Activated T-helper 17 cell treated with anti-CD3 and anti-CD28 coated beads, Interleukin-2, amount 50 U/mL, for 72 hours (primary cell): ENCODE results near the gene RHOD. TPM values are rescaled to one million over a fixed set of nuclear protein-coding genes. Genes with fewer than 3 reads are reported as not detected.

Experiments used
- ATAC-seq: fragments of 150-1000 bp; cut with Tn5 transposase; replicated peaks from 2 replicates; pipeline ENCODE4 v1.10.0; 2021; ENCODE audit warnings: mild to moderate bottlenecking, moderate library complexity
- H3K27ac Mint-ChIP-seq: one replicate; pipeline ENCODE4 v1.8.0; 2022; ENCODE audit warnings: mixed read lengths
- H3K27me3 Mint-ChIP-seq: one replicate; pipeline ENCODE4 v1.8.0; 2022; ENCODE audit warnings: mixed read lengths
- H3K36me3 Mint-ChIP-seq: one replicate; pipeline ENCODE4 v1.8.0; 2022; ENCODE audit warnings: low read depth, mild to moderate bottlenecking, mixed read lengths
- H3K4me1 Mint-ChIP-seq: one replicate; pipeline ENCODE4 v1.8.0; 2022; ENCODE audit warnings: mixed read lengths
- H3K4me3 Mint-ChIP-seq: one replicate; pipeline ENCODE4 v1.8.0; 2022; ENCODE audit warnings: mild to moderate bottlenecking, mixed read lengths
- H3K9me3 Mint-ChIP-seq: one replicate; pipeline ENCODE4 v1.8.0; 2022; ENCODE audit warnings: mixed read lengths
- total RNA-seq, 2 donors: library from RNA; stranded (reverse); gene quantifications; one replicate each; pipeline ENCODE4 v1.2.3, GENCODE V29; 2022

Gene RHOD
- total RNA-seq, 2 donors from 2014 or later = 0.22 to 1.2 TPM

DNA sequence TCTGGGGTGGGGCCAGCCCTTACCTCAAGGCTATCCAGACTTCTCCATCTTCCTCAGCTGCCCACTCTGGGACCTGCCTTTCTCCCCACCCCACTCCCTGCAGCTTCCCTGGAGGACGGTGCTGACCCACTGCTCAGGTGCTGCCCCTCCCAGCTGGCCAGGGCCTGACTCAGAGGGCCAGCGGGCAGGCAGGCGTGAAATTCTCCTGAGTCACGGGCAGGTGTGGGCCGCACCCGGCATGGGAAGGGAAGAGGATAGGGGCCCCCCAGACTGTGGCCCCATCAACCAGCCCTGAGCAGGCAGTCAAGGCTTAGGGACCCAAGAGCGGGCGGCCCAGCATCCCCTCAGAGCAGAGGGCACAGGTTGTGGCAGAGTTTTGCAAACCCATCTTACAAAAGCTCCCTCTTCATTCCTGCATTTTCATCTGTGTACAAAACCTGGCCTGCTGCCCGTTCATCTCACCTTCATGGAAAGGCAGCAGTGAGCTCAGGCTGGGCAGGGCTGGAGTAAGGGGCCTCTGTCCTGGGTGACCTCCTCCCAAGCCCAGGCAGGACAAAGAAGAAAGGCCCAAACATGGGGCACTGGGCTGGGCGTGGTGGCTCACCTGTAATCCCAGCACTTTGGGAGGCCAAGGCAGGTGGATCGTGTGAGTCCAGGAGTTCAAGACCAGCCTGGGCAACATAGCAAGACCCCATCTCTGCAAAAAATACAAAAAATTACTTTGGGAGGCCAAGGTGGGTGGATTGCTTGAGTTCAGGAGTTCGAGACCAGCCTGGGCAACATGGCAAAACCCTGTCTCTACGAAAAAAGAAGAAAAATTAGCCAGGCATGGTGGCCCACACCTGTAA lies 6.1 kb downstream of the RHOD start:
- no peak overlapping the region for H3K4me3 Mint-ChIP-seq
- no peak for ATAC-seq
- H3K36me3 Mint-ChIP-seq = no peaks in the 10 kb centered on the region
- no peaks in the 10 kb centered on the region for H3K4me1 Mint-ChIP-seq
- no peaks in the 10 kb centered on the region for H3K27me3 Mint-ChIP-seq
- no peaks in the 10 kb centered on the region for H3K9me3 Mint-ChIP-seq
- no peak overlapping the region for H3K27ac Mint-ChIP-seq

DNA sequence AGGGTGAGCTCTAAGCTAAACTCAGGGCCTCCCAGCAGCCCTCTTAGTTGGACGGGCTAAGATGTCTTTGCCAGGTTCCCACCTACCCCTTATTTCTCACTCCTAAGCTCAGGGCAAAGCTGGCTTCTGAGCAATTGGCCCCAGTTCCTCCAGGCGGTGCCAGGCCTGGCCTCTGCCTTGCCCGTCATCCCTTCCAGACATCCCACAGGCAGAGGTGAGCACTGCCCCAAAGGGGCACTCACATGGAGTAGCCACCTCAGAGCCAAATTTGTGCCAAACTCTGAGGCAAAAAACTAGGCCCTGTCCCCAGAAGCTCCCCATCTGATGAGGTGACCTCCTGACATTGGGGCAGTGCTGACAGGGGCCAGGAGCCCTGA lies 9.7 kb downstream of the RHOD start:
- no peaks in the 10 kb centered on the region for H3K36me3 Mint-ChIP-seq
- H3K27me3 Mint-ChIP-seq = no peaks in the 10 kb centered on the region
- no peak overlapping the region for H3K27ac Mint-ChIP-seq
- H3K4me1 Mint-ChIP-seq = no peaks in the 10 kb centered on the region
- no peak overlapping the region for H3K4me3 Mint-ChIP-seq
- ATAC-seq = no peak
- H3K9me3 Mint-ChIP-seq = no peaks in the 10 kb centered on the region

DNA sequence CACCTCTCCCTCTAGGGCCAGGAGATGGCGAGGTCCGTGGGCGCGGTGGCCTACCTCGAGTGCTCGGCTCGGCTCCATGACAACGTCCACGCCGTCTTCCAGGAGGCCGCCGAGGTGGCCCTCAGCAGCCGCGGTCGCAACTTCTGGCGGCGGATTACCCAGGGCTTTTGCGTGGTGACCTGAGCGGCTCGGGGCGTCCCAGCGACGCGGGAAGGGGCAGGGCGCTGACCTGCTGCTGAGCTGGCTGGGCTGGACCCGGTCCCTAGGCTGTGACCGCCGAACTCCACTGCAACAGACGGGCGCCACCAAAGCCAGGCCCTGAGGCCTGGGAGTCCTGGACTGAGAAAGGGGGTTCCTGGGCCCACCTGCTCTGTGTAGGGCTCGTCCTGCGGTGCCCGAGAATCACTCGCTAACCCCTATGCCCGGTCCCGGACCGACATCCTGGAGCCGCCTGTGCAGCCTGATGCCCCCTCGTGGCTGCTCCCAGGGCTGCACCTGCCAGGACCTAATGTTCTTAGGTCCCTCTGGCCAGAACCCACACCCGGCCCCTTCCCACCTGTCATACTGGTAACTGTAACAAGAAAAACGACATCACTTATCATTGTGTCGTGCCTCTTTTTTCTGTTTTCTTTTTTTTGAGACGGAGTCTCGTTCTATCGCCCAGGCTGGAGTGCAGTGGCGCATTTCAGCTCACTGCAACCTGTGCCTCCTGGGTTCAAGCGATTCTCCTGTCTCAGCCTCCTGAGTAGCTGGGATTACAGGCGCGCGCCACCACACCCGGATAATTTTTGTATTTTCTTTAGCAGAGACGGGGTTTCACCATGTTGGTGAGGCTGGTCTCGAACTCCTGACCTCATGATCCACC lies 15.0 kb downstream of the RHOD start:
- no peaks in the 10 kb centered on the region for H3K9me3 Mint-ChIP-seq
- no peaks in the 10 kb centered on the region for H3K4me1 Mint-ChIP-seq
- H3K36me3 Mint-ChIP-seq = no peaks in the 10 kb centered on the region
- peaks cover 4% of the 10 kb centered on the region for H3K27me3 Mint-ChIP-seq
- H3K27ac Mint-ChIP-seq = no peak overlapping the region
- peak; percentile 94 for ATAC-seq
- H3K4me3 Mint-ChIP-seq = peak overlapping the region; percentile 62

DNA sequence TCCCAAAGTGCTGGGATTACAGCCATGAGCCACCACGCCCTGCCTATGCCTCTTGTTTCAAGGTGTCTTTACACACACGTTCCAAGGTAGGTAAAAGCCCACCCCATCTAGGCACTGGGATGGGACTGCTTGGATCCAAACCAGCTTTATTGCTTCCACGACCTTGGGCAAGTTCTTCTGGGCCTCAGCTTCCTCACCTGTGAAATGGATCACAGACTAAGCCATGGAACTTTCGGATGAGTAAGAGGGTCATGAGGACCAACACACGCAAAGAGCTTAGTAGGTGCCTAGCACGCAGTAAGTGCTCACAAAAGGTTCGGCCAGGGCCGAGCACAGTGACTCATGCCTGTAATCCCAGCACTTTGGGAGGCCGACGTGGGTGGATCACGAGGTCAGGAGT lies 15.6 kb downstream of the RHOD start:
- no peaks in the 10 kb centered on the region for H3K4me1 Mint-ChIP-seq

DNA sequence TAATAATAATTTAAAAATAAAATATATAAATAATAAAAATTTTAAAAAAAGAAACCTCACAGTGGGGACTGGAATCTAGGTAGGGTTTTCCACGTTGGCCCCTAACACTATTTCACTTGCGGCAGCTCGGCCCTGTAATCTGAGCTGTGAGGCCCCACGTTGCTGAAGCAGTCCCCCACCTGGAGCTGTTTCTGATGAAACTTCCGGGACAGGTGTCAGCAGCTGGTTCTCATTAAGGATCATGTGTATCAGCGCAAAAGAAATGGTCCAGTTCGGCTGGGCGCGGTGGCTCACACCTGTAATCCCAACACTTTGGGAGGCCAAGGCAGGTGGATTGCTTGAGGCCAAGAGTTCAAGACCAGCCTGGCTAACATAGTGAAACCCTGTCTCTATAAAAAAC lies 17.3 kb downstream of the RHOD start:
- Mint-ChIP-seq H3K27ac (no peak overlapping the region), H3K27me3 (peaks cover 4% of the 10 kb centered on the region), H3K4me3 (no peak overlapping the region), H3K9me3 (no peaks in the 10 kb centered on the region), H3K4me1 (peaks cover 1% of the 10 kb centered on the region), H3K36me3 (no peaks in the 10 kb centered on the region)
- no peak for ATAC-seq

More for the DNA sequence above, 15.6 kb downstream of the RHOD start:
- H3K36me3 Mint-ChIP-seq = no peaks in the 10 kb centered on the region
- H3K4me3 Mint-ChIP-seq = no peak overlapping the region
- peaks cover 4% of the 10 kb centered on the region for H3K27me3 Mint-ChIP-seq
- H3K27ac Mint-ChIP-seq = no peak overlapping the region
- no peak for ATAC-seq
- H3K9me3 Mint-ChIP-seq = no peaks in the 10 kb centered on the region

DNA sequence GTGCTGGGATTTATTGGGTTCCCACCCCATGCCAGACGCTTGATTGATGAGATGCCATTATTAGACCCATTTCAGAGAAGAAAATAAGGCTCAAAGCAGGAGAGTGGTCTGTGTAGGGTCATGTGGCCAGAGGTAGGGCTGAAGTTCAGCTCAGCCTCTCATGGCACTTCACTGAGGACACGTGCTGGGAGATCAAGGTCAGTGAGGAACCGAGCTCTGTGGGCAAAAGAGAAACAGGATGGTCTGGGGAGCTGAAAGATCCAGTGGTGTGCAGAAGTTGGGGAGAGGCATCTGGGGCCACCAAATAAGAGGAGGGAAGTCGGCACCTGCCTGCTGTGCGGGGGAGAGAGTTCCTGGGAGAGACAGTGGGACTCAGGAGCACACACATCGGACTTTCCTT lies 19.6 kb downstream of the RHOD start:
- Mint-ChIP-seq H3K27ac (peak overlapping the region; percentile 26), H3K4me3 (no peak overlapping the region), H3K4me1 (peaks cover 7% of the 10 kb centered on the region), H3K9me3 (no peaks in the 10 kb centered on the region), H3K36me3 (no peaks in the 10 kb centered on the region), H3K27me3 (peaks cover 4% of the 10 kb centered on the region)
- ATAC-seq = no peak

DNA sequence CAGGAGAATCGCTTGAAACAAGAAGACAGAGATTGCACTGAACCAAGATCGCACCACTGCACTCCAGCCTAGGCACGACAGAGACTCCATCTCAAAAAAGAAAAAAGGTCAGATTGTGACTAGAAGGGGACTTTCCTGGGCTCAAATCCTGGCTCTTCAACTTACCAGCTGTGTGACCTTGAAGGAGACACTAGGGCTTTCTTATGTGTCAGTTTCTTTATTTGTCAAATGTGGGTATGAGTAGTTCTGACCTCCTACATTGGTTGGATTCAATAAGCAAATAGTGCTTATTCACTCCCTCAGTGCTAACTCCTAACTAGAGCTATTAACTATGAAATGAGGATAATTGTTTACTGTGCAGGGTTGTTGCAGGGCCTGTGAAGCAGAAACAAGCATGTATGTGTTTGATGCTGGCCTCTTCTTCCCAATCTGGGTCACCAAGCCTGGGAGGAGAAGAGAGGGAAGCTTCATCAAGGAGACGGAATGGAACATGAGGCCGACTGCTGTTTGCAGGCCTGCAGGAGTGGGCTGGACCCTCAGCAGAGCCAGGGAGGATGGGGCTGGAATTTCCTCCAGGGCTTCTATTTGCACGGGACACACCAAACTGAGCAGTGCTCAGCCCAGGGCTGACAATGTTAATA lies 22.5 kb downstream of the RHOD start:
- peaks cover 9% of the 10 kb centered on the region for H3K27me3 Mint-ChIP-seq
- no peaks in the 10 kb centered on the region for H3K9me3 Mint-ChIP-seq
- no peaks in the 10 kb centered on the region for H3K36me3 Mint-ChIP-seq
- peak; percentile 81 for ATAC-seq
- H3K4me3 Mint-ChIP-seq = peak overlapping the region; percentile 8
- H3K27ac Mint-ChIP-seq = peak overlapping the region; percentile 81
- H3K4me1 Mint-ChIP-seq = peaks cover 7% of the 10 kb centered on the region

DNA sequence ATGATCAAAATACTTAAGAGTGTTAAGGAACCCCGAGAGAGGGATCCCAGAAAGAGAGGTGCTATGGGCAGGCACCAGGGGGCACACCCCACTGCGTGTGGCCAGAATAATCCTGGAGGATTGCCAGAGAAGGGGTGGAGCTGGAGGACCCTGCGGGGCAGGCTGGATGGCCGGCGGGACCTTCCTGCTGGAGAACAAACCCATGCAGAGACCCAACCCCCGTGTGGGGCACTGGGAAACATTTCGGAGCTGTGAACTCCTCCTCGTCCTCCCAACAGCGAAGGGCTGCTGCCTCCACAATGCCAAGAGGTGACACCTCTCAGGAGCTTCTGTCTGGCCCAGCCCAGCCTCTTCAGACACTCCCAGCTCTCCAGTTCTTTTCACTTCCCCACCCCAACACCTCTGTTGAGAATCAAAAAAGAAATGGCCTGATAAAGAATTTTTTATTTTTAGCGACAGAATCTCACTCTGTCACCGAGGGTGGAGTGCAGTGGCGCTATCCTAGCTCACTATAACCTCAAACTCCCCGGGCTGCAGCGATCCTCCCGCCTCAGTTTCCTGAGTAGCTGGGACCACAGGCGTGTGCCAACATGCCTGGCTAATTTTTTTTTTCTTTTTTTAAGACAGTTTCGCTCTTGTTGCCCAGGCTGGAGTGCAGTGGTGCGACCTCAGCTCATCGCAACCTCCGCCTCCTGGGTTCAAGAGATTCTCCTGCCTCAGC lies 25.6 kb downstream of the RHOD start:
- H3K4me1 Mint-ChIP-seq = peaks cover 7% of the 10 kb centered on the region
- no peaks in the 10 kb centered on the region for H3K9me3 Mint-ChIP-seq
- no peaks in the 10 kb centered on the region for H3K36me3 Mint-ChIP-seq
- H3K4me3 Mint-ChIP-seq = peak overlapping the region; percentile 35
- no peak for ATAC-seq
- H3K27me3 Mint-ChIP-seq = peaks cover 4% of the 10 kb centered on the region
- no peak overlapping the region for H3K27ac Mint-ChIP-seq

DNA sequence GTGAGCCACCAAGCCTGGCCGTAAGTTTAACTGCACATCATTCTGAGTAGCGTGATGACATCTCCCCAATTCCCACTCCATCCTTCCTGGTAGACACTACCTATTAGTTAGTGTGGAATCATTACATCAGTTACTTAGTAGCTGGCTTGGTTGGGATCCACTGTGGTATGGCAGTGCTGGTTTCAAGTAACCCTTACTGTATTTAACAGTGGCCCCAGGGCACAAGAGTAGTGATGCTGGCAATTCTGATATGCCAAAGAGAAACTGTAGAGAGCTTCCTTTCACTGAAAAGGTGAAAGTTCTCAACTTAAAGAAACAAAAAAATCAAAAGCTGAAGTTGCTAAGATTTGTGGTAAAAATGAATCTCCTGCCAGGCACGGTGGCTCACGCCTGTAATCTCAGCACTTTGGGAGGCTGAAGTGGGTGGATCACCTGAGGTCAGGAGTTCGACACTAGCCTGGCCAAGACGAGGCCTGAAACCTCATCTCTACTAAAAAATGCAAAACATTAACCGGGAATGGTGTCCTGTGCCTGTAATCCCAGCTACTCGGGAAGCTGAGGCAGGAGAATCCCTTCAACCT lies 27.2 kb downstream of the RHOD start:
- ATAC-seq = no peak
- H3K27ac Mint-ChIP-seq = no peak overlapping the region

DNA sequence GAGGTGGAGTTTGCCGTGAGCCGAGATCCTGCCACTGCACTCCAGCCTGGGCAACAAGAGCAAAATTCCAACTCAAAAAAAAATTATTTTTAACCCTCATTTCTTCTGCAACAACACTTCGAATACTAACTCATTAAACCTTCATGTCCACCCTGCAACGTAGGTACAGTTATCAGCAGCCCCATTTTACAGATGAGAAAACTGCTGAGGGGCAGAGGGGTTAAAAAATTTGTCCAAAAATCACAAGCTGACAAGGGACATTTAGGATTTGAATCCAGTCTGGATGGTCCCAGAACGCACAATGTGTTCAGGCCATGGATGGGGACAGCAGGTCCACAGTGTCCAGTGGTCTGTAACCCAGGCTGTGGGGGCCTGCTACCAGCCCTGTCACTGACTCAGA lies 29.0 kb downstream of the RHOD start:
- Mint-ChIP-seq H3K4me1 (no peaks in the 10 kb centered on the region), H3K9me3 (no peaks in the 10 kb centered on the region), H3K27me3 (peaks cover 4% of the 10 kb centered on the region), H3K27ac (no peak overlapping the region), H3K36me3 (no peaks in the 10 kb centered on the region), H3K4me3 (no peak overlapping the region)
- no peak for ATAC-seq

More for the DNA sequence above, 27.2 kb downstream of the RHOD start:
- Mint-ChIP-seq H3K27me3 (peaks cover 4% of the 10 kb centered on the region), H3K4me3 (no peak overlapping the region), H3K36me3 (no peaks in the 10 kb centered on the region), H3K4me1 (peaks cover 6% of the 10 kb centered on the region), H3K9me3 (no peaks in the 10 kb centered on the region)

DNA sequence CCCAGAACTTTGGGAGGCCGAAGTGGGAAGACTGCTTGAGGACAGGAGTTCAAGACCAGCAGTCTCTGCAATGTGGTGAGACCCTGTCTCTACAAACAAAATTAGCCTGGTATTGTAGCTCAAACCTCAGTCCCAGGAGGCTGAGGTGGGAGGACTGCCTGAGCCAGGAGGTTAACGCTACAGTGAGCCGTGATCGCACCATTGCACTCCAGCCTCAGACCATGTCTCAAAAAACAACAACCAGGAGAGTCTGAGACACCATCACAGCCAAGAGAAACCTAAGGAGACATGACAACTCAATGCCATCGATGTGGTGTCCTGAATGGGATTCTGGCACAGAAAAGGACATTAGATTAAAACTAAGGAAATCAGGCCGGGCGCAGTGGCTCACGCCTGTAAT lies 34.1 kb downstream of the RHOD start:
- Mint-ChIP-seq H3K9me3 (no peaks in the 10 kb centered on the region), H3K27ac (no peak overlapping the region)

DNA sequence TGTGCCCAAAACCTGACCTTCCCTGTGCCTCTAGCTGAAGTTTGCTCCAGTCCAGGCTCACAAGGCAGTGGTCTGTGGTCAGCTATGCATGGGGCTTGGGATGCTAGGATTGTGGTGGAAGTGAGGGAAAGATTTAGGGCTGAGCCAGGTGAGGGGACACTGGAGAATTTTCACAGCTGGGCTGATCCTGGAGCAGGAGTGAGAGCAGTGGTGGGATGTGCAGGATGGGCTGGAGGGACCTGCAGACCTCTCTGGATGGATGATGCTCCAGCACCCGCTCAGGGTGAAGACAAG lies 38.5 kb downstream of the RHOD start:
- no peak overlapping the region for H3K27ac Mint-ChIP-seq
- ATAC-seq = no peak
- H3K4me3 Mint-ChIP-seq = no peak overlapping the region
- H3K36me3 Mint-ChIP-seq = no peaks in the 10 kb centered on the region
- no peaks in the 10 kb centered on the region for H3K27me3 Mint-ChIP-seq
- H3K4me1 Mint-ChIP-seq = no peaks in the 10 kb centered on the region
- H3K9me3 Mint-ChIP-seq = no peaks in the 10 kb centered on the region

More for the DNA sequence above, 34.1 kb downstream of the RHOD start:
- no peaks in the 10 kb centered on the region for H3K4me1 Mint-ChIP-seq
- ATAC-seq = no peak
- no peak overlapping the region for H3K4me3 Mint-ChIP-seq
- H3K27me3 Mint-ChIP-seq = no peaks in the 10 kb centered on the region
- no peaks in the 10 kb centered on the region for H3K36me3 Mint-ChIP-seq

DNA sequence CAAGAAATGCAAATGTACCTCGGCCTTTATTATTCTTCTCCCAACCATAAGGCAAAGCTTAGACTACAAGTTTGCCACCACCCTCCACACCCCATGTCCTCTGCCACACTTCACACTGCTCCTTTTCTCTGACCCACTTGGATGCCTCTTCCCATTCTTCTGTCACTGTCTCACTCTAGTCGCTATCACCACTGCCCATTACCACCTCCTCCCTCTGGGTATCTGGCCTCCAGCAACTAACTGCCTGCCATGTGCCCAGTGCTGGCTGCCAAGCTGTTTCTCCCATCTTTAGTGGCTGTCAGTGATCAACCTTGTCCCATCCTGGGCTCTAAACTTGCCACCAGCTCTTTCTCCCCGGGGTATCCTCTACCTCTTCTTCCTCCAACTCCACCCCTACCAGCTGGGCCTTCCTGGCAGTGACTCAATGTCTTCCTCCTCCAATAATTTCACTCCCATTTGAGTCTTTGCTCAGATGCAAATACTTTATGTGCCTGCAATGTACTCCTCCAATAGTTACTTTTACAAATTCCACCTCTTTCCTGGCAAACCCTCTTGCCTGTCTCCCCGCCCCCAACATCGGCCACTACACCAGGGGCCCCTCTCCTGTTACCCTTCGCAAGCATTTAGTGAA lies 42.3 kb downstream of the RHOD start:
- Mint-ChIP-seq H3K4me1 (peaks cover 6% of the 10 kb centered on the region), H3K27ac (no peak overlapping the region), H3K36me3 (no peaks in the 10 kb centered on the region), H3K27me3 (no peaks in the 10 kb centered on the region), H3K4me3 (no peak overlapping the region), H3K9me3 (no peaks in the 10 kb centered on the region)
- no peak for ATAC-seq
